PC-3 (cell line): ENCODE data around the gene CCNJL. TPM values are rescaled to one million over a fixed set of nuclear protein-coding genes. Genes with fewer than 3 reads are reported as not detected.

Experiments
- ATAC-seq: fragments of 200-7000 bp; cut with Tn5 transposase; 2 replicates; pipeline ENCODE4 v1.9.1; 2020; ENCODE audit warnings: mild to moderate bottlenecking, moderate library complexity
- BruUV-seq: library from RNA; stranded (reverse); fragments of 400-500 nt; replicated peaks from 2 replicates; lab custom pipeline; 2021; lab: Mats Ljungman, UMichigan
- CTCF ChIA-PET: fragments of 300-600 bp; sonication (Branson Sonifier 250); formaldehyde crosslinking; loops from one replicate; lab custom pipeline; 2022; ENCODE audit warnings: antibody characterized with exemption; lab: Charles Lee
- POLR2A ChIA-PET: fragments of 300-600 bp; sonication (Branson Sonifier 250); formaldehyde crosslinking; loops from one replicate; lab custom pipeline; 2022; ENCODE audit warnings: antibody characterized with exemption; ENCODE audit not compliant: unreplicated experiment; lab: Charles Lee
- DNase-seq: peaks from one replicate; pipeline ENCODE4 v3.0.0-alpha.2; 2015
- H2AFZ ChIP-seq: fragments of 300-600 bp; sonication (generic); 2 replicates; pipeline ENCODE4 v1.6.0; 2016; ENCODE audit warnings: antibody characterized with exemption, low read length
- H3F3A ChIP-seq: fragments of 300-600 bp; sonication (generic); one replicate; pipeline ENCODE4 v1.6.0; 2017; ENCODE audit warnings: antibody characterized with exemption, low read length, control low read depth, mild to moderate bottlenecking; ENCODE audit not compliant: unreplicated experiment
- H3K27ac ChIP-seq: fragments of 300-600 bp; sonication (generic); 2 replicates; pipeline ENCODE4 v1.5.1; 2016; ENCODE audit warnings: mild to moderate bottlenecking, low read length
- H3K27me3 ChIP-seq: fragments of 300-600 bp; sonication (generic); 2 replicates; pipeline ENCODE4 v1.6.1; 2016; ENCODE audit warnings: low read length, mixed read lengths
- H3K36me3 ChIP-seq: fragments of 300-600 bp; sonication (generic); 2 replicates; pipeline ENCODE4 v1.6.1; 2016; ENCODE audit warnings: low read depth, mixed run types, low read length, mixed read lengths
- H3K4me1 ChIP-seq: fragments of 300-600 bp; sonication (generic); 2 replicates; pipeline ENCODE4 v1.5.1; 2016; ENCODE audit warnings: low read length; ENCODE audit not compliant: insufficient read depth
- H3K4me2 ChIP-seq: fragments of 300-600 bp; sonication (generic); 2 replicates; pipeline ENCODE4 v1.6.0; 2016; ENCODE audit warnings: low read length
- H3K4me3 ChIP-seq: fragments of 300-600 bp; sonication (generic); 2 replicates; pipeline ENCODE4 v1.5.1; 2016; ENCODE audit warnings: mild to moderate bottlenecking, low read length, mixed read lengths
- H3K79me2 ChIP-seq: fragments of 300-600 bp; sonication (generic); 2 replicates; pipeline ENCODE4 v1.6.1; 2017; ENCODE audit warnings: low read length, mixed read lengths
- H3K9ac ChIP-seq: fragments of 300-600 bp; sonication (generic); 2 replicates; pipeline ENCODE4 v1.6.0; 2016; ENCODE audit warnings: mild to moderate bottlenecking, low read length
- H3K9me2 ChIP-seq: fragments of 300-600 bp; sonication (generic); replicated peaks from 2 replicates; pipeline ENCODE4 v1.6.1; 2016; ENCODE audit warnings: mixed run types, low read length, mixed read lengths
- H3K9me3 ChIP-seq: fragments of 300-600 bp; sonication (generic); 2 replicates; pipeline ENCODE4 v1.6.1; 2016; ENCODE audit warnings: low read length, mixed read lengths
- H4K20me1 ChIP-seq: fragments of 300-600 bp; sonication (generic); 2 replicates; pipeline ENCODE4 v1.6.1; 2016; ENCODE audit warnings: low read length, mixed read lengths
- EZH2 ChIP-seq: fragments of 300-600 bp; sonication (generic); IDR thresholded peaks from one replicate; pipeline ENCODE4 v1.6.1; 2017; ENCODE audit warnings: antibody characterized with exemption, mild to moderate bottlenecking, low read length; ENCODE audit not compliant: unreplicated experiment
- EZH2phosphoT487 ChIP-seq: fragments of 300-600 bp; sonication (generic); IDR thresholded peaks from 2 replicates; pipeline ENCODE4 v1.6.1; 2018; ENCODE audit warnings: mild to moderate bottlenecking, antibody characterized with exemption, low read length, borderline replicate concordance
- intact Hi-C: fragments of 100-400 bp; cut with micrococcal nuclease; formaldehyde crosslinking; loops from 2 replicates; pipeline ENCODE4 v1.9.0; 2023
- total RNA-seq: library from RNA; depleted of rRNA; stranded (reverse); fragments of >200 nt; gene quantifications from 2 replicates; pipeline ENCODE4 v1.2.3, GENCODE V29; 2014
- TF ChIP-seq, protein P1 (sequence below): fragments of 300-600 bp; sonication (generic); conservative IDR thresholded peaks from 2 replicates; pipeline ENCODE4 v1.5.1; 2017; ENCODE audit warnings: antibody characterized with exemption, low read depth, mild to moderate bottlenecking, low read length

CCNJL gene
- total RNA-seq, 1 experiment from 2014 or later = 7.7 TPM

DNA sequence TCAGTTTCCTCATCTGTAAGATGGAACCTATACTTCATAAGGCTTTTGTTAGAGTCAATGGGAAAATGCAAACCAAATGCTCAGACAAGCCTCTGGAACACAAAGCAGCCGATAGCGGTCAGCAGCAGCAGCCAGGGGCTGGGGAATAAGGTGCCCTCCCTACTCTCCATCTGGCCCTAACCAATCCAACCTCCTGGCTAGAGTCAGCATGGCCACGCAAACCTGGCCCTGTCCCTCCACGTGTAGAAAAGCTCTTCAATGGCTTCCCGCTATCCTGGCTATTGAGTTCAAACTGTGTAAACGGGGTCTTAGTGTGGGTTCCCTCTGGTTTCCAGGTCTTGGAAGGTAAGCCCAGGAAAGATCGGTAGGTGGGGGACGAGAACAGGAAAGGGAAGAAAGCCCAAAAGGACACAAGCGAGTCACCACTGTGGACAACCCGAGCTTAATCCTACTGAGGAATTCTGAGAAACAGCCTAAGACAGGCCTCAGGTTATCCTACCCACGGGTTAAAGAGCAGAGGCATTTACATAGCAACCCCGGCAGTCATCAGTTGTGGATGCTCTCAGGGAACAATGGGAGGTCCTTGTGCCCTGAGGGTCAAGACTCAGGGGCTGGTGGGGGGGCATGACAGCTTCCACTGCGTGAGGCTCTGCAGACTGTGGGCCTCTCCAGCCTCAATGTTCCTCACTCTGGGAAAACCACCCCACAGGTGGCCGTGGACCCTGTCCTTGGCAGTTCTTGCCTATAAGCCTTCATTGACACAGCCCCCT, 52.2 kb downstream of the CCNJL start:
- Histone ChIP-seq H4K20me1 (no peaks in the 10 kb centered on the region), H3K4me3 (no peak overlapping the region), H3K4me2 (no peak overlapping the region), H3K9me3 (no peaks in the 10 kb centered on the region), H3K27ac (peak overlapping the region; percentile 56), H3K36me3 (no peaks in the 10 kb centered on the region), H3K27me3 (no peaks in the 10 kb centered on the region), H3K9me2 (no peaks in the 10 kb centered on the region), H3K79me2 (no peaks in the 10 kb centered on the region), H2AFZ (no peak overlapping the region), H3K9ac (no peak overlapping the region; the same call in 1 of the 2 replicates), H3K4me1 (no peaks in the 10 kb centered on the region), H3F3A (no peaks in the 10 kb centered on the region)
- DNase-seq (no peak), ATAC-seq (no peak)
- TF ChIP-seq EZH2phosphoT487 (no peak), EZH2 (no peak)
- TF ChIP-seq, protein P1, sequence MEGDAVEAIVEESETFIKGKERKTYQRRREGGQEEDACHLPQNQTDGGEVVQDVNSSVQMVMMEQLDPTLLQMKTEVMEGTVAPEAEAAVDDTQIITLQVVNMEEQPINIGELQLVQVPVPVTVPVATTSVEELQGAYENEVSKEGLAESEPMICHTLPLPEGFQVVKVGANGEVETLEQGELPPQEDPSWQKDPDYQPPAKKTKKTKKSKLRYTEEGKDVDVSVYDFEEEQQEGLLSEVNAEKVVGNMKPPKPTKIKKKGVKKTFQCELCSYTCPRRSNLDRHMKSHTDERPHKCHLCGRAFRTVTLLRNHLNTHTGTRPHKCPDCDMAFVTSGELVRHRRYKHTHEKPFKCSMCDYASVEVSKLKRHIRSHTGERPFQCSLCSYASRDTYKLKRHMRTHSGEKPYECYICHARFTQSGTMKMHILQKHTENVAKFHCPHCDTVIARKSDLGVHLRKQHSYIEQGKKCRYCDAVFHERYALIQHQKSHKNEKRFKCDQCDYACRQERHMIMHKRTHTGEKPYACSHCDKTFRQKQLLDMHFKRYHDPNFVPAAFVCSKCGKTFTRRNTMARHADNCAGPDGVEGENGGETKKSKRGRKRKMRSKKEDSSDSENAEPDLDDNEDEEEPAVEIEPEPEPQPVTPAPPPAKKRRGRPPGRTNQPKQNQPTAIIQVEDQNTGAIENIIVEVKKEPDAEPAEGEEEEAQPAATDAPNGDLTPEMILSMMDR = no peak
- no TSS peak for BruUV-seq
- ChIA-PET CTCF (no interaction called here), POLR2A (no interaction called here)
- intact Hi-C loops = no loop called here

- no peaks in the 10 kb centered on the region for H3K9me3 ChIP-seq
- intact Hi-C loops = no loop called here
- H3K9me2 ChIP-seq = no peaks in the 10 kb centered on the region
- H3K4me2 ChIP-seq = no peak overlapping the region
- H3K27me3 ChIP-seq = no peaks in the 10 kb centered on the region
- no peak overlapping the region for H3K27ac ChIP-seq
- H3K9ac ChIP-seq = no peak overlapping the region
- H3K4me3 ChIP-seq = no peak overlapping the region
- no peaks in the 10 kb centered on the region for H3F3A ChIP-seq
- H3K4me1 ChIP-seq = no peaks in the 10 kb centered on the region
- DNase-seq (no peak), ATAC-seq (no peak)
- TF ChIP-seq EZH2 (no peak), EZH2phosphoT487 (no peak)
- TF ChIP-seq, protein P1 = no peak
- CTCF ChIA-PET = no interaction called here
- H2AFZ ChIP-seq = no peak overlapping the region
- no TSS peak for BruUV-seq
- H3K36me3 ChIP-seq = no peaks in the 10 kb centered on the region
- no peaks in the 10 kb centered on the region for H4K20me1 ChIP-seq
- no peaks in the 10 kb centered on the region for H3K79me2 ChIP-seq
- POLR2A ChIA-PET = no interaction called here
These were observed 53.0 kb downstream of the CCNJL start for GRCh38 chr5:160259341-160259740.

- Histone ChIP-seq H2AFZ (no peak overlapping the region), H3K27ac (no peak overlapping the region), H3F3A (no peaks in the 10 kb centered on the region), H3K9me3 (no peaks in the 10 kb centered on the region), H3K9me2 (no peaks in the 10 kb centered on the region), H3K27me3 (no peaks in the 10 kb centered on the region), H4K20me1 (no peaks in the 10 kb centered on the region), H3K4me1 (no peaks in the 10 kb centered on the region), H3K9ac (no peak overlapping the region), H3K4me2 (no peak overlapping the region), H3K4me3 (no peak overlapping the region), H3K36me3 (no peaks in the 10 kb centered on the region), H3K79me2 (no peaks in the 10 kb centered on the region)
- TF ChIP-seq EZH2 = no peak
- no peak for TF ChIP-seq EZH2phosphoT487
- TF ChIP-seq, protein P1 = no peak
- no TSS peak for BruUV-seq
- DNase-seq (no peak), ATAC-seq (no peak)
- CTCF ChIA-PET = no interaction called here
- POLR2A ChIA-PET = no interaction called here
- intact Hi-C loops = no loop called here
These were observed 57.7 kb downstream of the CCNJL start for GRCh38 chr5:160254706-160255105.
